LNCAP (cell line): ENCODE data around the gene BCL2L1.

ENCODE experiments used
- CTCF ChIP-seq: fragments of 450-650 bp; IDR thresholded peaks from 2 replicates; pipeline ENCODE4 v1.5.1; 2017; ENCODE audit warnings: mild to moderate bottlenecking

Gene BCL2L1

GRCh38 chr20:31698803-31699718 is 23.6 kb downstream of the BCL2L1 start:
- TF ChIP-seq CTCF, result no peak

GRCh38 chr20:31698243-31698802 is 24.3 kb downstream of the BCL2L1 start:
- TF ChIP-seq CTCF, result no peak

GRCh38 chr20:31695849-31696804 is 26.5 kb downstream of the BCL2L1 start:
- TF ChIP-seq CTCF, result no peak

- TF ChIP-seq CTCF, result no peak
These were observed 27.6 kb downstream of the BCL2L1 start for GRCh38 chr20:31694842-31695593.

GRCh38 chr20:31693987-31694661 is 28.5 kb downstream of the BCL2L1 start:
- no peak for TF ChIP-seq CTCF

GRCh38 chr20:31693402-31693801 is 29.3 kb downstream of the BCL2L1 start:
- no peak for TF ChIP-seq CTCF
